ENCODE results near the gene TAF1D.
"Not testable (repeated sequence)": the region's sequence is repeated elsewhere in the genome, so short reads cannot be mapped to it uniquely, and the experiment has no call there.

TAF1D gene, protein sequence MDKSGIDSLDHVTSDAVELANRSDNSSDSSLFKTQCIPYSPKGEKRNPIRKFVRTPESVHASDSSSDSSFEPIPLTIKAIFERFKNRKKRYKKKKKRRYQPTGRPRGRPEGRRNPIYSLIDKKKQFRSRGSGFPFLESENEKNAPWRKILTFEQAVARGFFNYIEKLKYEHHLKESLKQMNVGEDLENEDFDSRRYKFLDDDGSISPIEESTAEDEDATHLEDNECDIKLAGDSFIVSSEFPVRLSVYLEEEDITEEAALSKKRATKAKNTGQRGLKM

DNA sequence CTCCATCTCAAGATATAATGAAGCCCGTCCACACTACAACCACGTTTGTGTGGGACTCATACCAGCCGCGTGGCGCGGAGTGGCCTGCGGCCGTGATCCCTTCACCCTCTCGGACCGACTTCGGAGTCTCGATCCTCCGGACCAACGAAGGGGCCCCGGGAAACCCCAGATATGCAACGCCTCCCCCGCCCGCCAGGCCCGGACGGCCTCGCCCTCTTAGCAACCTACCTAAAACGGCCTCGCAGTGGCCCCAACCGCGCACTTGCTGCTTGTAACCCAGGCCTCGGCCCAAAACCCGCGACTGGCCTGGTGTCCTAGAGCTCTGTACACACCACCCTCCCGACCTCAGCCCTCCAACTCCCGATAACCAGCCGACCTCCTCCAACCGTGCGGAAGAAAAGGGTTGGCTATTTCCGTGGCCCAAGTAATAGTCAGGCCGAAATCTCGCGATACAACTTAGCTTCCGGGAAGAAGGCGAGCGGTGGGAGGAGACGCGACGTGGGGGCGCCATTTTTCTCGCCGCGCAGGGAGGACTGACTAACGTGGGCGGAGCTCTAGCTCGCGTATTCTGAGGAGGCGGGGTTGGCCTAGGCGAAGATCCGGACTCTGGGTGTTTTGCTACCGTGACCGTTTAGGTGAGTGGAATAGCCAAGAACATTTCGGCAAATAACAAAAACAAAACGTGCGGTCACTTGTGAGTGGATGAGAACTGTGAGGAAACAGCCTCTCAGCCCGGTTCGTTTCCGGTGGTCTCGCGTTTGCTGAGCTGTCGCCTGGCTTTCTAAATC is at the start of gene TAF1D, which contains the start of gene C11orf54:
TSS of gene TAF1D (minus strand) at position 402 of the 788 bp plus-strand sequence. CDS start 2,191 bp downstream, outside the sequence.
TSS of gene C11orf54 (plus strand) at position 579 of the 788 bp plus-strand sequence. CDS start 5,722 bp downstream, outside the sequence.
- peak; percentile 97 to 98 for DNase-seq

DNA sequence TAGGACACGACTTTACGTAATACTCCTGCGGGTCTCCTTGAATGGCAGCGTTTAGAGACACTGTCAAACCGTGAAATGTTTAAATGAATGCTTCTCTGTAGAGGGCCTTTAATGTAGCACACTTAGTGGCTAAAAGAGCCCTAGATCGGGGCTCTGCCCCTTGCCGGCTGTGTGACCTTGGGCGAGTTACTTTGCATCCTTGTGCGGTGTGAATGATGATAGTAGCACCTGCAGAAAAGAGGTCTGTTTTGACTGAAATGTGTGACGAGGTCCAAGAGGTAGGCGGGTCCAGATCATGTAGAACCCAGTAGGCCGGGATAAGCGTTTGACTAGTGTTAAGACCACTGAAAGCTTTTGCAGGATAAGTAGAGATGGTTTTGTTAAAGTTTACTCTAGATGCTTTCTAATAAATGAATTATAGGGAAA is 43.7 kb upstream of the TAF1D start:
- DNase-seq: no peak

DNA sequence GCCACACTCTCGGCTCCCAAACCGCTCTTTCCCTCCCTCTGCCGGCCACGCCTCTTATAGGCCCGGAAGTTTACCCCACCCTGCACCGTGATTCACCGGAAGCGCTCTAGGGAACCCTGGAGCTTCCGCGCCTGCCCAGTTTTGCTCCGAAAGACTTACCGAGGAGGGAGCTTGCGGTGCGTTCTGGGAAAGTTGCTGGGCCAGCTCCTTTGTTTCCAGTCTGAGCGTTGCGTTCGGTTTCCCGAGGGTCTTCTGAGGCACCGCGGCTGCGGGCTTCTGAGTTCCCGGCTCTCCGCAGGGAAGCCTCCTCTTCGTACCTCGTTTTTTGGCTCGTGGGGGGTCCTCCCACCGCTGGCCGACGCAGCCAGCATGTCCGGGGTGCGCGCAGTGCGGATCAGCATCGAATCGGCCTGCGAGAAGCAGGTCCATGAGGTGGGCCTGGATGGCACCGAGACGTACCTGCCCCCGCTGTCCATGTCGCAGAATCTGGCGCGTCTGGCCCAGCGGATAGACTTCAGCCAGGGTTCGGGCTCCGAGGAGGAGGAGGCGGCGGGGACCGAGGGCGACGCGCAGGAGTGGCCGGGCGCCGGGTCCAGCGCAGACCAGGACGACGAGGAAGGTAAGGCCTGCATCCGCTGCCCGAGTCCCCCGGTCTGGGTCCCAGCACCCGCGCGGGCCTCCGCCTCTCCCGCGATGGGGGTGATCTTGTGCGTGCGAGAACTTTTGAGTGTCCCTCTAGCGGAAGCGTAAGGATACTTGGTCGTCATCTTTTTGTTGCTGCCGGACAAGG is 43.0 kb upstream of the TAF1D start, which contains the start of gene MED17:
TSS of gene MED17 (plus strand) at position 138 of the 790 bp plus-strand sequence. CDS start at position 370, 232 bp downstream.
- DNase-seq: peak; percentile 87

DNA sequence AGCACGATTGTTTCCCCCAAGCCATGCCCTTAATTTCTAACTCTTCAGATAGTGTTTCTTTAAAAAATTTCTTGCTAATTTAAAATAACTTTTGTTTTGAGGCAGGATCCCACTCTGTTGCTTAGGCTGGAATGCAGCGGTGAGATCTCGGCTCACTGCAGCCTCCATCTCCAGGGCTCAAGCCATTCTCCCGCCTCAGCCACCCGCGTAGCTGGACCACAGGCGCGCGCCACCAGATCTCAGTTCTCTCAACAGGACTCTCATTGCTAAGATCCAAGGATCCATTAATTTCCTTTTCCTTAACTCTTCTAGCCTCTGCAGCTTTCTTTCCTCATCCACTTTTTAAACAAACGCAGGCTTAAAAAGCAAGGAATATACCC is 42.5 kb upstream of the TAF1D start:
- no peak for DNase-seq

DNA sequence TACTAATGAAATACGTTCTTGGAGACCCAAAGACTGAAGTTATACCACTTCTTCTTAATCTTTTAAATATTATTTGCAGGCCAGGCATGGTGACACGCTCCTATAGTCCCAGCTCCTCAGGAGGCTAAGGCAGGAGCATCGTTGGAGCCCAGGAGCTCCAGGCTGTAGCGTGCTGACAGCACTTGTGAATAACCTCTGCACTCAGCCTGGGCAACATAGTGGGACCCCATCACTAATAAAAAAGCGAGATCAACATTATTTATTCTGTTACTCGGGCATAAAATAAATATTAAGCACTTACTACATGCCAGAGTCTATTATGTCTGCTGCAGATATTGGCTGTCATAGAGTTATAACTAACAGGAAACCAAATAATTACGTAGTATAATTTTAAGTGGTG is 42.1 kb upstream of the TAF1D start:
- no peak for DNase-seq

DNA sequence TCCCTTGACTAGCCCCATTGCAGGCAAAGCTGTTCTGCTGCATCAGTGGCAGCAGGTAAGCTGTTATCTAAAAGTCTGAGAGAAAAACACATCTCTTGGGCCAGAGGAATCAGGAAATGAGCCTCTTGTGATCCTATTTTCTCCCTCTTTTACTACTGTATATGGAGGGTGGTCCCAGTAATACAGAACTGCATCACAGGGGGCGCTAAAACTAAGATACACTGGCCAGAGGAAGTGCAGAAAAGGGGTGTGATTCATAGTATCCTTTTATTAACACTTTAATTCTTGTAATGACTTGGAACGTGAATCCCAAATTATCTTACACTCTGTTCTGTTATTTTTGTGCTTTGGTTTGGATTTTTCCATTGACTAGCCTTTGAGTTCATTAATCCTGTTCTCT is 34.0 kb upstream of the TAF1D start:
- peak in 1 of 2 donors; percentile 8 for DNase-seq

DNA sequence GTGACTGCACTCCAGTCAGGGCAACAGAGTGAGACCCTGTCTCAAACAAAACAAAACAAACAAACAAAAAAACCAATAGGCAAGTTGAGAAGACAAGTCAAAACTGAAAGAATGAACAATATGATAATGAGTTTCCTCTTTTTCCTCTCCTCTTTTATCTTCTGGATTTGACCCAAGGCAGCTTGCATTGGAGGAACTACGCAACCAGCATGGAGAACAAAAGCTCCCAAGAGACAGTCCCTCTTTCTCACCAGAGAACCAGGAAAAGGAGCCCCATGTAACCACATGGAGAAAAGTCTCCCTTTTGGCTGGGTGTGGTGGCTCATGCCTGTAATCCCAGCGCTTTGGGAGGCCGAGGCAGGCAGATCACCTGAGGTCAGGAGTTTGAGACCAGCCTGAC is 33.3 kb upstream of the TAF1D start:
- not testable (repeated sequence) for DNase-seq

DNA sequence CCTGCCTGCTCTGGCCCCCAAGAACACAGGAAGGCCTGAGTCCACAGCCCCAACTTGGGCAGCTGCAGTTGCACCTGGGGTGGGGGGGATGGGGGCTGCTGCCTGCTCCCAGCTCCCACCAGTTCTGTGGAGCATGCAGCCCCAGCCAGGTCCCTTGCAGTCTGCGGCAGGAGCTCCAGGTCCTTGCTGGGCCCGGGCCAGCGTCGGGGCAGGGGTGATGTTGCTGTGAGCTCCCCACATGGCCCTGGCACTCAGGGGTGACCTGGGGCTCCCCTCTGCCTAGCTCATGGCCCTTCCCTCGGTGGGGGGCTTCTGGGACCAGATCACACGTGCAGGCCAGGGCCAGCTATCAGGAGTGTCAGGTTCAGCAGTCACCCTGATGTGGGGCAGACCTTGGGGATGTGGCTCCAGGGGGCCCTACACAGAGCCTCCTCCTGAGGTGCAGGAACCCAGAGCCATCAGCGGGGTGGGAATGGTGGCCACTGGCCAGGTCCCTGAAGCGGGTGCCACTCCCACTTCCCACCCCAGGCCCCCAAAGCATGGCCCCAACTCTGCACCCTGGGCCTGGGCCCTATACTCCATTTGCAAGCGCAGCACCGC is 32.4 kb upstream of the TAF1D start:
- no peak for DNase-seq

DNA sequence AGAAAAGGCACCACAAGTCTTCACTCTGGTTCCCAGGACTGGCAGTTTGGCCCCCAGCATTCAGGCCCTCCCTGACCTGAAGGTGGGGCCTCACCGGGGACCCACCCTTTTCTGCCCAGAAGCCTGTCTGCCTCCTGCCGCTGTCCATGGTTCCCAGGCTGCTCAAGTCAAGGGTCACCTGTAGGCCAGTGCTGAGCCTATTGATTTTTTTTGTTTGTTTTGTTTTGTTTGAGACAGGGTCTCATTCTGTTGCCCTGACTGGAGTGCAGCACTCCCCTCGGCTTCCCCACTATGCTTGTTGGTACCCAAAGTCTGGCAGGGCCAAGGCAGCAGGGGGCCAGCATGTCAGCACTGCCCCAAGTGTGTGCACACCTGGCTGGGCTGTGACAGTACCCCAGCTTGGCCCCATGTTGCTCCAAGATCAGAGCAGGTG is 31.8 kb upstream of the TAF1D start:
- DNase-seq: no peak

DNA sequence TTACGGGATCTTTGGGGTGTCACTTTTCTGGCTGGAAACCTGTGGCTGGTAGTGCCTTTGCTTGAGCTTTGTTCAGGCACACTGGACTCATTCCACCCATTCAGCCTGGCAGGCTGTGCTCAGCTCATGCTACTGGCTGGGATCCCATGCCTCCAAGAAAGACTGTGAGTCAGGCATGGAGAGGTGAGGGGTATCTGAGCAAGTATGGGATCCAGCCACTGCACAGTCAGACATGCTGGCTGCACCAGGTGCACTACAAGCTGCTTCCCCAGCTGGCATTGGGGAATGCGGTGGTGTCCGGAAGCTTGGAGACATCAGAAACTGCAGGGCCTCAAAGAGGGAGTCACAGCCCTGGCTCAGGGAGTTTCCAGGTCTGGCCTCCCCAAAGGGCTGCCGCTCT is 30.8 kb upstream of the TAF1D start:
- no peak for DNase-seq

DNA sequence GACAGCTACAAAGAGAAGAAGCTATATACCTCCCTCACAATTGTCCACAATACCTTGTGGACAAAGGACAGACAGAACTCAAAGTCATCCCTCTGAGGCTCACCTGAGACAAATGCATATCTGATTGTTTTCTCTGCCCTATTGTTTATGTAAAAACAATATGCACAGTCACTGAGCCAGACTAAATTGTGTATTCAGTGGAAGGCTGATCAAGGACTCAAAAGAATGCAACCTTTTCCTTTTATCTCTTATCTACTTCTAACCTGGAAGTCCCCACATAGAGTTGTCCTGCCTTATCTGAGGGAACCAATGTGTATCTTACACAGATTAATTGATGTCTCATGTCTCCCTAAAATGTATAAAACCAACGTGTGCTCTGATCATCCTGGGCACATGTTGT is 28.9 kb upstream of the TAF1D start:
- DNase-seq: no peak

DNA sequence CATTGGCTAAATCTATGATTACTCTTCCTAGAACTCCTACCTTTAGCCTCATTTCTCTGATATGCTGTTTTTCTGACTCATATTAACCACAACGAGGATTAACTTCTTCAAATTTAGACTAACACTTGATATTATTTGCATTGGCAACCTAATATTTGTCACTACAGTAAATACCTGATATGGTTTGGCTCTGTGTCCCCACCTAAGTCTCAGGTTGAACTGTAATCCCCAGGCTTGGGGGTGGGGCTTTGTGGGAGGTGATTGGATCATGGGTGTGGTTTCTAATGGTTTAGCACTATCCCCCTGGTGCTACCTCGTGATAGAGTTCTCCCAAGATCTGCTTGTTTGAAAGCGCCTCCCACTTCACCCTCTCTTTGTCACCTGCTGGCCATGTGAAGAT is 25.7 kb upstream of the TAF1D start:
- DNase-seq: no peak

DNA sequence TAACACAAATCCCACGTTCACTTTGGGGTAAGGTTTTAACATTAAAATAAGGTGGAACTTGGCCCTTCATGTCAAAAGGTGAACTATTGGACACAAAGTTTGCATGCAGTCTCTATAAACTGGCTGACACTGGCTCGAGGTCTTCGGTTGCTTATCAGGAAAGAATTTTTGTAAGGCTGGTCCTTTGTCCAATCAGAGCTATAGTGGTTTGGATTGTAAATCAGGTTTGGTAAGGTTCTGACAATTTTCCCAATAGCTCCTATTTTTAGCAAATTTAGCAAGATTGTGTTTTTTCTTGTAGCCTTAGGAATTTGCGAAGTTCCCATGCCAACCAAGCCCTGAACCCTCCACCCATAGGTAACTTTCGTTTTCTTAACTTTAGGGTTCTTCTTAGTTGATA is 25.2 kb upstream of the TAF1D start:
- no peak for DNase-seq

DNA sequence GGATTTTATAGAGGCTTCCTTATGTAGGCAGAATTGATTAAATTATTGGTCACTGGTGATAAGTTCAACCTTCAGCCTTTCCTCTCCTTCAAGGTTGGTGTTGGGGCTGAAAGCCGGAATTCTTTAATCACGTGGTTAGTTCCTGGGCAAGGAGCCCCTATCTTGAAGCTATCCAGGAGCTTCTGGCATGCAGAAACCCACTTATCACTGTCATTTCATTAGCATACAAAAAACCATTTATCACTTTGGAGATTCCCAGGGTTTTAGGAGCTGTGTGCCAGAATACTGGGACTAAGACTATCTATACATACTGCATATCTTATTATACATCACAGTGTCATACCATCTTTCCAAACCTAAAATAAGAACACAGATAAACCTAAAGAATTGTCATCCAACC is 24.3 kb upstream of the TAF1D start:
- DNase-seq: no peak

DNA sequence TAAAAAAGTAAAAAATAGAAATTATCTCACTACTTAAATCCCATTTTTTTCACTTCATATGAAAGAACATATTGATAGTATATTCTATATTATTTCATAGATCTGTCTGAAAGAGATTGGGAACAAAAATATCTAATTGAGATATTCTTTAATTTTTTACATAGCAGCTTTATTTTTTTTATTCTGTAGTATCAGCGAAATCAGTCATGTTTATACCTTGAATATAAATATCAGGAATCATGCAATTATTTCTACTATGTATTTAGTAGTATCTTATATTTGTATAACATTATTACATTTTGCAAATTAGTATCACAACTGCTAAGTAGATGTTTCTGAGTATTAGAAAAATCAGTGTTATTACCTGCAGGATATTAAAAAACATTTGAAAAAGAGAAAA is 20.6 kb upstream of the TAF1D start:
- no peak for DNase-seq

DNA sequence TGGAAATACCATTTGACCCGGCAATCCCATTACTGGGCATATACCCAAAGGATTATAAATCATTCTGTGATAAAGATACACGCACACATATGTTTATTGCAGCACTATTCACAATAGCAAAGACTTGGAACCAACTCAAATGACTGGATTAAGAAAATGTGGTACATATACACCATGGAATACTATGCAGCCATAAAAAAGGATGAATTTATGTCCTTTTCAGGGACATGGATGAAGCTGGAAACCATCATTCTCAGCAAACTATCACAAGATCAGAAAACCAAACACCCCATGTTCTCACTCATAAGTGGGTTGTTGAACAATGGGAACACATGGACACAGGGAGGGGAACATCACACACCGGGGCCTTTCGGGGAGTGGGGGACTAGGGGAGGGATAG is 17.8 kb upstream of the TAF1D start:
- DNase-seq: not testable (repeated sequence)

DNA sequence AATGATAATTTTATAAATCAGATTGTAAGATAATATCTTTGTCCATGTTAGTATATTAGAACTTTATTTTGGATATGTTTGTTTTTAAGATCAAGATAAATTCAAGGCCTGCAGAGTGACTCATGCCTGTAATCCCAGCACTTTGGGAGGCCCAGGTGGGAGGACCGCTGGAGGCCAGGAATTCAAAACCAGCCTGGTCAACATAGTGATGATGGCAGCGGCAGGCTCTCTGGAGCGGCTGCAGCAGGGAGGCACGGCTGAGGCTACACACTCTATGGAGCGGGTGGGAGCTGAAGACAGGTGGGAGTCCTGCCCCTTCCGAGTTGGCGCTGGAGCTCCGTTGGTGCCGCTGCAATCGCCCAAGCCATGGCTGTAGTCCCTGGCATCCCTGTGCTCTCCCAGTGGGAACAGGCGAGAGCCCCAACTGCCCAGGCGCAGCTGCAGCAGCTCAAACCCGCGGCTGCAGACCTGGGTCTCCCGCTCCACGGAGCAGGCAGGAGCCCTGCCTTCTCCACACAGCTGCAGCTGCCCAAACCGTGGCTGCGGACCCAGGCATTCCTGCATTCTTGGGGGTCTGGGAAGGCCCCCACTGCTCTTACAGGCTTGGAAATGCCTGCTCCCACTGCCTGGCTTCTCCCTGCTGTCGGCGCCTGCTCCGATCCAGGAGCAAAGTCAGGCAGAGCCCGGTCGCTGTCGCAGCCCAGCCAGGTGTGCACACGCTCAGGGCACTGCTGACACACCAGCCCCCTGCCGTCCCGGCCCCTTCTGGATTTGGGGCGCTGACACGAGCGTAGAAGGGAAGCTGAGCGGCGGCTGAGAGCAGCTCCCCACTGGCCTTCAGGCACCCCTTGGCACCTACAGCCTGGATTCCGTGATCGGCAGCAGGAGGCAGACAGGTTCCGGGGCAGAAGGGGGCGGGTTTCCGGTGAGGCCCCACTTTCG is 16.9 kb upstream of the TAF1D start:
- no peak for DNase-seq

DNA sequence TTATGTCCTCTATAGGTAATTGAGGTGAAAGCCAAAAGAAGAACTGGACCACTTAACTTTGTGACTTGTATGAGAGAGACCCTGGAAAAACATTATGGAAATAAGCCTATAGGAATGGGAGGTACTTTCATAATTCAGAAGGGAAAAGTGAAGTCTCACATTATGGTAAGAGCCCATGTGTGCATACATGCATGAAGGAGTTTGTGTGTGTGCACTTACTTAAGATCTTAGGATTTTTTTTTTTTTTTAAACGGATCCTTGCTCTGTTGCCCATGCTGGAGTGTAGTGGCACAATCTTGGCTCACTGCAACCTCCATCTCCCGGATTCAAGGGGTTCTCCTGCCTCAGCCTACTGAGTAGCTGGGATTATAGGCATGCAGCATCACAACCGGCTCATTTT is 16.0 kb upstream of the TAF1D start:
- DNase-seq: no peak

DNA sequence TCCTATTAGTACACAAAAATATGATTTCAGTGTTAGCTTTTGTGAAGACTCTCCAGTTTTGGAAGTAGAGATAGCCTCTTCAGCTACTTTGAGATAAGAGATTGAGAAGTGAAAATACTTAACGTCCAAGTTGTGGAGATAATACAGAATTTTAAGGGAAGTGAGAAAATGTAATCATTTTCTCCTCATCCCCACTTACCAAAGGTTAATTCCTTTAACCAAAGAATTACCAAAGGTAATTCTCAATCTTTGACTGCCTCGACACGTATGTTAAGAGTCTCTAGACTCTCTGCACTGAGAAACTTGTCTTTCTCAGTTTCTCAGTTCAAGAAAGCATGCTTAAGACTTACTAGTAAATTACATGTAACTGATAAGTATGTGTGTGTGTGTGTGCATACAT is 15.5 kb upstream of the TAF1D start:
- no peak for DNase-seq

DNA sequence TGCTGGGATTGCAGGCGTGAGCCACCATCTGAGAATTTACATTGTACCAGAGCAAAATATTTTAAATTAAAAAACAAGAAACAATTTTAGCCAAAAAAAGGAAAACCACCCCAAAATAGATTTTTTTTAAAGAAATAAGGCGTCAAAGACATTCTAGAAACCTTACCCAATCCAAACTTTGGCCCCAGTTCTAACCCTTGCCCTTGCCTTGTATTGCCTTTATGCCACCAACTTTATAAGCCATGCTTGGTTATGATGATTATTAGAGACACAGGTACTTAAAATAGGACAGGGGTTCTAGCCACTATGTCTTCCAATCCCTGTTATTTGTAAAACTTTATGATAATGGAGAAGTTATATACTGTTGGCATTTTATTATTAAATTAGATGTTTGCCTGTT is 11.9 kb upstream of the TAF1D start:
- DNase-seq: no peak

DNA sequence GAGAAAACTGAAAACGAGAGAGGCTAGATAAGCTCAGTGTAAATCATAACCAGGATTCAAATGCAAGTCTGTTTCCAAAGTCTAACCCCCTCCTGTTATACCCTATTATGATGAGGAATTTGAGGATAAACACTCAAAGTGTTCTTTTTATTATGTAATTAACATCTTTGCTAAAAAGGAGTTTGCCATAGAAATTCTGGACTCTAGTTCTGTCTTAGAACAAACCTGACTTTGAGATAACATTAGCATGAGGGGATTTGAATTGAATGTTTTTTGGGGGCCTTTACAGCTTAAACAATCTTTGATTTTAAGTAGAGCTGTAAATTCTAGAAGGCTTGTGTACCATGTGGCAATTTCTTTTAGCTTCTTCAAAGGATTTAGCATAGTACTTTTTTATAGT is 9.7 kb upstream of the TAF1D start:
- DNase-seq: no peak

DNA sequence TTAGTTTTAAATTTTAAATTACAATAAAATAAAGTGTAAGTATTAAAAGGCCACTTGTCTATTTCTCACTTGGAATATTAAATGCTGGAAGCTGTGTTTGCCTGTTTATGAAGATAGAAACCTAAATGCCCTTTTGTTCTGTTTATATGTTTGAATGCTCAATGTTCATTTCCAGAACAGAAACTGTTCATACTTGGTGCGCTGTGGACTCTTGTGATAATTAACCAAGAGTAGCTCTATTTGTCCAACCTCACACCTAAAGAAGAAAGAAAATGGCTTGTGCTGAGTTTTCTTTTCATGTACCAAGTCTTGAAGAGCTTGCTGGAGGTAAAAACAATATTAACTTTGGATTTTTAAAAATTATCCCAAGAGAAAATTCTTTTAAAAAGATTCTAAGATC is 5.8 kb upstream of the TAF1D start:
- DNase-seq: no peak
